Vagina (tissue), 2 donors: ENCODE measurements around the gene NRXN3. TPM values are rescaled to one million over a fixed set of nuclear protein-coding genes. Genes with fewer than 3 reads are reported as not detected.

Experiments
- DNase-seq, 2 donors: peaks; one replicate each; pipeline ENCODE4 v3.0.0-alpha.2; 2017; ENCODE audit errors: extremely low spot score in 2 of 2
- H3K27ac ChIP-seq: fragments of 200-600 bp; sonication (generic); one replicate; pipeline ENCODE4 v1.5.1; 2019
- H3K27me3 ChIP-seq: fragments of 200-600 bp; sonication (generic); one replicate; pipeline ENCODE4 v1.5.1; 2019
- H3K36me3 ChIP-seq, 2 donors: fragments of 200-600 bp; sonication (generic); one replicate each; pipeline ENCODE4 v1.5.1; 2017 to 2019
- H3K4me1 ChIP-seq: fragments of 200-600 bp; sonication (generic); one replicate; pipeline ENCODE4 v1.5.1; 2019
- H3K4me3 ChIP-seq, 2 donors: fragments of 200-600 bp; sonication (generic); 1 replicate in 1 of 2; 2 replicates in 1 of 2; pipeline ENCODE4 v1.5.1; 2016 to 2019
- H3K9me3 ChIP-seq: fragments of 200-600 bp; sonication (generic); one replicate; pipeline ENCODE4 v1.5.1; 2019
- CTCF ChIP-seq, 3 experiments: fragments of 450-650 bp in 2 of 3; fragments of 200-600 bp in 1 of 3; sonication (generic) in 1 of 3; IDR thresholded peaks; one replicate each; pipeline ENCODE4 v1.5.1; 2017 to 2019; ENCODE audit warnings: antibody characterized with exemption in 3 of 3, mild to moderate bottlenecking in 2 of 3, moderate library complexity in 2 of 3
- POLR2A ChIP-seq, 2 donors: fragments of 450-650 bp; IDR thresholded peaks; one replicate each; pipeline ENCODE4 v1.6.1; 2017; ENCODE audit warnings: antibody characterized with exemption in 2 of 2, mild to moderate bottlenecking in 2 of 2, moderate library complexity in 2 of 2
- POLR2AphosphoS5 ChIP-seq, 2 donors: sonication (generic); formaldehyde crosslinking; IDR thresholded peaks; one replicate each; pipeline ENCODE4 v1.9.0; 2017; ENCODE audit warnings: antibody characterized with exemption in 2 of 2, mild to moderate bottlenecking in 2 of 2, low read depth in 1 of 2; ENCODE audit not compliant: insufficient read depth in 1 of 2
- intact Hi-C: fragments of 100-400 bp; cut with DNase I; formaldehyde crosslinking; loops from one replicate; pipeline ENCODE4 v1.15.1; 2023
- total RNA-seq: library from RNA; depleted of rRNA; stranded (reverse); fragments of >200 nt; gene quantifications from one replicate; pipeline ENCODE4 v1.2.3, GENCODE V29; 2016

Gene NRXN3
- total RNA-seq, 1 donor from 2014 or later: 4.7 TPM

GRCh38 chr14:79705126-79705894 lies 1535.1 kb downstream of the NRXN3 start:
- no peaks in the 10 kb centered on the region for H3K4me1 ChIP-seq
- DNase-seq: no peak
- TF ChIP-seq POLR2AphosphoS5 (IDR thresholded peaks at IDR 0.05; ENCODE audit: insufficient read depth in 1 of 2, low read depth in 1 of 2) (no peak), POLR2A (IDR thresholded peaks at IDR 0.05) (no peak), CTCF (IDR thresholded peaks at IDR 0.05) (no peak)

GRCh38 chr14:79706382-79706781 lies 1536.2 kb downstream of the NRXN3 start:
- H3K4me3 ChIP-seq: no peak overlapping the region
- H3K4me1 ChIP-seq: no peaks in the 10 kb centered on the region
- H3K27ac ChIP-seq: no peak overlapping the region
- no peaks in the 10 kb centered on the region for H3K9me3 ChIP-seq
- no peaks in the 10 kb centered on the region for H3K27me3 ChIP-seq
- no peak for DNase-seq
- intact Hi-C loops: no loop called here
- H3K36me3 ChIP-seq: no peaks in the 10 kb centered on the region
- no peak for TF ChIP-seq POLR2A (IDR thresholded peaks at IDR 0.05)
- TF ChIP-seq CTCF (IDR thresholded peaks at IDR 0.05): no peak

More at GRCh38 chr14:79705126-79705894, 1535.1 kb downstream of the NRXN3 start:
- H3K36me3 ChIP-seq: no peaks in the 10 kb centered on the region
- H3K4me3 ChIP-seq: no peak overlapping the region
- H3K27ac ChIP-seq: no peak overlapping the region
- no peaks in the 10 kb centered on the region for H3K27me3 ChIP-seq
- no peaks in the 10 kb centered on the region for H3K9me3 ChIP-seq
- intact Hi-C loops: no loop called here

DNA sequence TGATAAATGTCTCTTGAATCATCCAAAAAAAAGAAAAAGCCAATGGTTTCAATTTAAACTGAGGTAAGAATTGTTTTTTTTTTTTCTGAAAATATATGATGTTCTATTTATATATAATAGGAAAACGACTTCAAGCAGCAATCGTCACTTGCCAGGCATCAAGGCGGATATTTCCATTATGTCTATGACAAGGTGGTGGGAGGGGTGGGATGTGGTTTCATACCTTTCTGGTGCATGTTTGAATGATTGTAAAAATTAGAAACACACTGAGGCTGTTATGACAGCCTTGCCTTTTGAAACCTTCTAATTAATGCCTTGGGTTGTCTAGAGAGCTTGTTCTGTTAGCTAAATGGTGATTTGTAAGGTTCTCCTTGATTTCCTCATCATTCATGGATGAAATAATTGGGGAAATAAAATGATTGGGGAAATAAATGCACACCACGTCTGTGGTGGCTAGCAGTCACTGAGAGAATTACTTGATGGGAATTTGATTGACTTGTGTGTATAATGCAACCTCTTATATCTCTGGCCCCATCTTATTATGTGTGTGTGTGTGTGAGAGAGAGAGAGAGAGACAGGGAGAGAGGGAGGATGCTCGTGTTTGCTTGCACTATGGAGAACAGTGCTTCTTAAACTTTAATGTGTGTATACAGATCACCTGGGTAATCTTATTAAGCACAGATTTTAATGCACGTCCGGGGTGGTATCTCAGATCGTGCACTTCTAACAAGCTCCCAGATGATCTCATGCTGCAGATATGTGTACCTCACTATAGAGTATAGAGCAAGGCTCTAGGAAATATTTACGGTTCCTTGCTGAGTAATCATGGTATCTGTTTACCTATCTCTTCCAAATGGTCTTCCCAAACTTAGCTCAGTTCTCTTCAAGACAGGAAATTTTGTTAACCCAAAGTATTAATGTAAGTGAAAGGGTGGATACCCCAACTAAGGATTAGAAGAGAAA lies 1538.5 kb downstream of the NRXN3 start:
- Histone ChIP-seq H3K27ac (no peak overlapping the region), H3K27me3 (no peaks in the 10 kb centered on the region), H3K36me3 (no peaks in the 10 kb centered on the region), H3K4me3 (no peak overlapping the region), H3K9me3 (no peaks in the 10 kb centered on the region), H3K4me1 (no peaks in the 10 kb centered on the region)
- TF ChIP-seq POLR2AphosphoS5 (IDR thresholded peaks at IDR 0.05; ENCODE audit: insufficient read depth in 1 of 2, low read depth in 1 of 2): no peak
- no peak for TF ChIP-seq CTCF (IDR thresholded peaks at IDR 0.05)
- no peak for TF ChIP-seq POLR2A (IDR thresholded peaks at IDR 0.05)
- no peak for DNase-seq
- intact Hi-C loops: no loop called here

DNA sequence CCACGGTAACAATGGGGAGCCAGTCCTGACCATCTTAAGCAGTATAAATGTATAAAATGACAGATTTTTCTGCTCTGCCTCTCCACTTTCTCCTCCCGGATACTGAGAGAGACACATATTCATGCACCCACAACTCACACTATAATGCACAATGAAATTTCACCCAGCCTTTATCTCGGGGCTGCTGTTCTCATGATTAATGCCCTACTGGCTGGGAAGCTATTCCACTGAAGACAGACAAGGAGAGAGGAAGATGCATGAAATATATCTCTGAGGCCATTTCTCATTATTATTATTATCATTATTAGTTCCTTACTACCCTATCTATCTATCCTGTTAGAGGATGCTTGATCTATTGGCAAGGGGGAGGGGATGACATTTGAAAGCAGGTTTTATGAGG lies 1539.4 kb downstream of the NRXN3 start:
- H3K36me3 ChIP-seq: no peaks in the 10 kb centered on the region
- H3K27ac ChIP-seq: no peak overlapping the region
- intact Hi-C loops: no loop called here
- no peaks in the 10 kb centered on the region for H3K4me1 ChIP-seq
- H3K9me3 ChIP-seq: no peaks in the 10 kb centered on the region
- no peak overlapping the region for H3K4me3 ChIP-seq
- no peak for TF ChIP-seq CTCF (IDR thresholded peaks at IDR 0.05)
- TF ChIP-seq POLR2A (IDR thresholded peaks at IDR 0.05): no peak
- no peak for TF ChIP-seq POLR2AphosphoS5 (IDR thresholded peaks at IDR 0.05; ENCODE audit: insufficient read depth in 1 of 2, low read depth in 1 of 2)
- no peaks in the 10 kb centered on the region for H3K27me3 ChIP-seq
- no peak for DNase-seq
